Measurements from ENCODE around the gene ITLN2.

DNA sequence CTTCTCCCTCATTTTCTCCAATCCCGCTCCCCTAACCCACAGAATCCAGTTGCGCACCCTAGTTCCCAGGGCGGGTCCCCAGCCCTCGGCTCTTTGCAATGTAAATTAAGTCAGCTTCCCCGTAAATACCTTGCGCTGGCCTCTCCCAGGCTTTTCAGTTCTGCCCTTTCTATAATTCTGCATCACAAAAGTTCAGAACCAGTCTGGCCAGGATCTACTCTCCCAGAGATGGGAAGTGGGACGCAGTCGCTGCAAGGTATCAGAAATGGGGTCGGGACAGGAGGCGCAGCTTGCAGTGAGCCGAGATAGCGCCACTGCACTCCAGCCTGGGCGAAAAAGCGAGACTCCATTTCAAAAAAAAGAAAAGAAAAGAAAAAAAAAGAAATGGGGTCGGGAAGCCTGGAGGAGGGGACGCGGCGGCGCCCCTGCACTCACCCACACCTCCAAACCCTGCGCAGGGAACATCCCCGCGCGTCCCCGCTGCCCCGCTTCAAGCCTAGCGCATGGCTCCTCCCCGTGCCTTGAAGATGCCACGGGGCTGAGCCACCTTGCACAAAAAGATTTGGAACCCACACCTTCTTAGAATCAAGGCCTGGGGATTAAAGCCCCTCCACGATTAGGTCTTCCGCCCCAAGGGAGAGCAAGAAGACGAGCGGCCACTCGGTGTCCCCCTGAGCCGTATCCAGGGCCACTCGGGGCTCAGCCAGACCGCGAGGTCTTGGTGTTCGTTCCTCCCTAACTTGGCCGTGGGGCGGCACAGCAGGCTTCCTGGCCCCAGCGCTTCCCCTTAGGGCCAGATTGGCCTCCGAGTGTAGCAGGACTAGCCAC, 27.2 kb upstream of the ITLN2 start:
- no peak for TF ChIP-seq CTCF (IDR thresholded peaks at IDR 0.05; ENCODE audit: insufficient read depth, low read length, poor library complexity, severe bottlenecking)
- TF ChIP-seq EZH2phosphoT487 (conservative IDR thresholded peaks at IDR 0.05; ENCODE audit: low read length), result no peak
